Esophagus (tissue), 2 donors: ENCODE results near the gene MTHFD1L. TPM values are rescaled to one million over a fixed set of nuclear protein-coding genes. Genes with fewer than 3 reads are reported as not detected.

Source experiments
- H3K27ac ChIP-seq, 2 donors: one replicate each; pipeline ENCODE4 v1.5.1; 2013; ENCODE audit warnings: low read depth in 2 of 2, mild to moderate bottlenecking in 2 of 2, inconsistent platforms in 1 of 2, low read length in 1 of 2, moderate library complexity in 1 of 2
- H3K27me3 ChIP-seq, 2 donors: one replicate each; pipeline ENCODE4 v1.6.1; 2013; ENCODE audit warnings: low read length in 2 of 2, control low read depth in 1 of 2, mild to moderate bottlenecking in 1 of 2; ENCODE audit not compliant: insufficient read depth in 2 of 2, control insufficient read depth in 1 of 2
- H3K36me3 ChIP-seq, 2 donors: one replicate each; pipeline ENCODE4 v1.6.1; 2013; ENCODE audit warnings: low read length in 1 of 2; ENCODE audit not compliant: control insufficient read depth in 2 of 2, insufficient read depth in 2 of 2
- H3K4me1 ChIP-seq, 2 donors: one replicate each; pipeline ENCODE4 v1.6.1; 2013; ENCODE audit warnings: low read length in 1 of 2; ENCODE audit not compliant: control insufficient read depth in 2 of 2, insufficient read depth in 2 of 2
- H3K4me3 ChIP-seq, 2 donors: one replicate each; pipeline ENCODE4 v1.5.1; 2013; ENCODE audit warnings: low read length in 2 of 2, mild to moderate bottlenecking in 2 of 2, low read depth in 1 of 2, moderate library complexity in 1 of 2
- H3K9me3 ChIP-seq, 2 donors: one replicate each; pipeline ENCODE4 v1.6.1; 2013; ENCODE audit warnings: mild to moderate bottlenecking in 2 of 2, low read depth in 1 of 2, low read length in 1 of 2, moderate library complexity in 1 of 2; ENCODE audit not compliant: control insufficient read depth in 2 of 2, insufficient read depth in 1 of 2
- WGBS, 2 donors: extraction: QIAGEN DNeasy Blood & Tissue Kit; methylation state at CpG; one replicate each; pipeline ENCODE4 v1.1.7; 2013; 5-methylcytosine and 5-hydroxymethylcytosine counted together
- polyA plus RNA-seq, 2 donors: library from polyadenylated mRNA; stranded (reverse); fragments of 200-250 nt; gene quantifications; one replicate each; pipeline ENCODE4 v1.2.3, GENCODE V29; 2013
- donor health status: healthy with polysubstance abuse.
- donor health status: Bipolar disorder and iron deficiency.

Gene MTHFD1L
- polyA plus RNA-seq, 2 donors: 1.6 to 4.1 TPM

DNA sequence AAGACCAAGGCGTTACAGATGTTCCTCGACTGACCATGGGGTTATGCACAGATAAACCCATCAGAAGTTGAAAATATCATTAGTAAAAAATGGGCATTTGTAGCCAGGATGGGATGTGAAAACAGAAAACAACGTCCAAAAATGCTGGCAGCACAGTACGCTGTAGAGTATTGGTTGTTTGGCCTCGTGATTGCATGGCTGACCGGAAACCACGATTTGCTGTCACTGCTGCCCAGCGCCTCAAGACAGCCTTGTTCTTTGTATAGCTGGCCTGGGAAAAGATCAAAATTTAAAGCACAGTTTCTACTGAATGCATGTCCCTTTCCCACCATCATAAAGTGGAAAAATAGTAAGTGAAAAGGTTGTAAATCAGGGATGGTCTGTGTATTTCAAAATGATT is 41.9 kb downstream of the MTHFD1L start:
- H3K9me3 ChIP-seq: no peaks in the 10 kb centered on the region
- H3K36me3 ChIP-seq: no peaks in the 10 kb centered on the region
- no peak overlapping the region for H3K27ac ChIP-seq
- 78 to 87% methylated on average over 8 of the region's 8 CpGs for WGBS, 2 donors
- H3K4me3 ChIP-seq: no peak overlapping the region
- H3K27me3 ChIP-seq: no peaks in the 10 kb centered on the region
- no peaks in the 10 kb centered on the region for H3K4me1 ChIP-seq

DNA sequence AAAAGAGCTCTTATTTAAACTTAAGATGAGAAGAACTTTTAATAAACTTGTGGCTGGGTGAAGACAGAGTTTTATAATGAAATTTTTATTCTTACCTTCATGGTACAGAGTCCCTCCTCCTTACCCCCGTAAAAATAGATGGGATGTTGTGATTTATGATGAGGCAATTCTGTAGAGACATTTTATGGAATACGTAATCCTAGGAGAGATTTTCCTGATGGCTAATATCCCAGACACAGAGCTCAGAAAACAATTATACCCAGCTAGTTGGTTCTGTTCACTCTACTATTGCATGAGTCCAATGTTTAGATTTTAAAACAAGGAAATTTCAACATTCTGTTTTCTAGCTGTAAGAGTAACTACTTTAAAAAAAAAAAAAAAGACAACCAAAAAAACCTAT is 43.4 kb downstream of the MTHFD1L start:
- 80 to 87% methylated on average over 2 of the region's 2 CpGs for WGBS, 2 donors
- Histone ChIP-seq H3K27ac (no peak overlapping the region), H3K4me3 (no peak overlapping the region)

DNA sequence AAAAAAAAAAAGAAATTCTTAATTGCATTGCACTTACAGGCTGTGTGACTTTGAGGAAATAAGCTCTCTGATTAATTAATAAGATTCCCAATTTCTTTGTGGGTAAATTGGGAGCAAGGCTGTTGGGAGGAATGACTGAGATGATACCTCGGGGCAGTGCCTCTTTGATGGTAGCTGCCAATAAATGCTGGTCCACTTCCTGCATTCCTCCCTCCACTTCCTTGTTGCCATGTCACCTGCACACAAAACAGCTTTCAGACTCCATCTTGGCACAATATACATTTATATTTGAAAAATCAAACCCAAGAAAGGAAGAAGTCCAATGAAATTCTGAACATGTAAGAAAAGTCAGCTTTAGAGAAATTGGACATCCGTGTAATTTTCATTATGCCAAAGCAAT is 45.1 kb downstream of the MTHFD1L start:
- no peak overlapping the region for H3K4me3 ChIP-seq
- no peaks in the 10 kb centered on the region for H3K27me3 ChIP-seq
- no peaks in the 10 kb centered on the region for H3K9me3 ChIP-seq
- H3K4me1 ChIP-seq: no peaks in the 10 kb centered on the region
- no peak overlapping the region for H3K27ac ChIP-seq
- WGBS, 2 donors: 30 to 51% methylated on average over 2 of the region's 2 CpGs
- no peaks in the 10 kb centered on the region for H3K36me3 ChIP-seq

More for the DNA sequence above, 43.4 kb downstream of the MTHFD1L start:
- Histone ChIP-seq H3K36me3 (no peaks in the 10 kb centered on the region), H3K27me3 (no peaks in the 10 kb centered on the region), H3K9me3 (no peaks in the 10 kb centered on the region), H3K4me1 (no peaks in the 10 kb centered on the region)

DNA sequence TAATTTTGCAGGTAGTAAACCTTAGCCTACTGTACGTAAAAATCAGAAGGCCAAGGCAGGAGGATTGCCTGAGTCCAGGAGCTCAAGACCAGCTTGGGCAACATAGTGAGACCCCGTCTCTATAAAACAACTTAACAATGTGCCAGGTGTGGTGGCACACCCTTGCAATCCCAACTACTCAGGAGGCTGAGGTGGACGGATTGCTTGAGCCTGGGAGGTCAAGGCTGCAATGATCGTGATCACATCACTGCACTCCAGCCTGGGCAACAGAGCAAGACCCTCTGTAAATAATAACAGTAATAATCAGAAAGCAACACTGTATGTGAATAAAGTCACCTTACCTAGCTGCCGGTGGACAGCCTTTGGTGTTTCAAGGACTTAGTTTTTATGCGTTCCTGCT is 48.9 kb downstream of the MTHFD1L start:
- Histone ChIP-seq H3K4me3 (no peak overlapping the region), H3K27ac (no peak overlapping the region), H3K27me3 (no peaks in the 10 kb centered on the region), H3K9me3 (no peaks in the 10 kb centered on the region), H3K4me1 (no peaks in the 10 kb centered on the region), H3K36me3 (no peaks in the 10 kb centered on the region)
- WGBS, 2 donors: 92% methylated on average over 6 of the region's 6 CpGs

DNA sequence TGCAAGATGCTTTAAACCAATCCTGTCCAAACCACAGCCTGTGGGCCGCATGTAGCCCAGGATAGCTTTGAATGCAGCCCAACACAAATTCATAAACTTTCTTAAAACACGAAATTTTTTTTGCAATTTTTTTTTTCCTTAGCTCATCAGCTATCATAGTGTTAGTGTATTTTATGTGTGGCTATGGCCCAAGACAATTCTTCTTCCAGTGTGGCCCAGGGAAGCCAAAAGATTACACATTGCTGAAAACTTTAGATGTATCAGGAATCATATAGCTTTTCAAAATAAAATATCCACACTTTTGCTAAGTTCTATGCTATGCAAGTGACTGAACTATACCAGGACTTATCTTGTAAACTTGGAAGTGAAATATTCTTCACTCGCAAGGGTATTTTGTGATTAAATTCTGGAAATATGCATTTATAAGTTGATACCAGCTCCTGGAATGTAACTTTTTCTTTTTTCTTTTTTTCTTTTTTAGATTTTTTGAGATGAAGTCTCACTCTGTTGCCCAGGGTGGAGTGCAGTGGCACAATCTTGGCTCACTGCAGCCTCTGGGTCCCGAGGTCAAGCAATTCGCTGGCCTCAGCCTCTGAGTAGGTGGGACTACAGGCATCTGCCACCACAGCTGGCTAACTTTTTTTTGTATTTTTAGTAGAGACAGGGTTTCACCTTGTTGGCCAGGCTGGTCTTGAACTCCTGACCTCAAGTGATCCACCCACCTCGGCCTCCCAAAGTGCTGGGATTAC is 49.8 kb downstream of the MTHFD1L start:
- 79 to 80% methylated on average over 6 of the region's 6 CpGs for WGBS, 2 donors
- H3K4me1 ChIP-seq: no peaks in the 10 kb centered on the region

DNA sequence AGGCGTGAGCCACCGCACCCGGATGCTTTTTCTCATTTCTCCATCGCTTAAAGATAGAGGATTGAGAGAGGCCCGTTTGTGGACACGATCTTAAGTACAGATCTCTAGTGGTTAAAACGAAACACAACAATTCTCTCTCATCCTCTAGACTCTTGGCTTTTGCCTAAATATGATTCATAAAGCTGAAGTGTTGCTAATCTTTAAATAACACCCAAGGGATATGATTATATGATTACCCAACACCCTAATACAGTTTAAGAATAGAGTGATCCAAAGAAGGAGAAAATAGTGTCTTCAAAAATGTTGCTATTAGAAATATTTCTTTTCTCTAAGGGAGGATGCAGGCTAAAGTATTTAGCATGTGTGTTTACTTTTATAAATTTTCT is 50.4 kb downstream of the MTHFD1L start:
- Histone ChIP-seq H3K36me3 (peaks cover 0 to 3% of the 10 kb centered on the region in 2 donors), H3K27me3 (no peaks in the 10 kb centered on the region), H3K27ac (no peak overlapping the region), H3K4me3 (no peak overlapping the region), H3K9me3 (no peaks in the 10 kb centered on the region), H3K4me1 (no peaks in the 10 kb centered on the region)
- WGBS, 2 donors: 78 to 83% methylated on average over 7 of the region's 7 CpGs

More for the DNA sequence above, 49.8 kb downstream of the MTHFD1L start:
- peaks cover 0 to 3% of the 10 kb centered on the region in 2 donors for H3K36me3 ChIP-seq
- H3K4me3 ChIP-seq: no peak overlapping the region
- no peaks in the 10 kb centered on the region for H3K9me3 ChIP-seq
- H3K27me3 ChIP-seq: no peaks in the 10 kb centered on the region
- no peak overlapping the region for H3K27ac ChIP-seq

DNA sequence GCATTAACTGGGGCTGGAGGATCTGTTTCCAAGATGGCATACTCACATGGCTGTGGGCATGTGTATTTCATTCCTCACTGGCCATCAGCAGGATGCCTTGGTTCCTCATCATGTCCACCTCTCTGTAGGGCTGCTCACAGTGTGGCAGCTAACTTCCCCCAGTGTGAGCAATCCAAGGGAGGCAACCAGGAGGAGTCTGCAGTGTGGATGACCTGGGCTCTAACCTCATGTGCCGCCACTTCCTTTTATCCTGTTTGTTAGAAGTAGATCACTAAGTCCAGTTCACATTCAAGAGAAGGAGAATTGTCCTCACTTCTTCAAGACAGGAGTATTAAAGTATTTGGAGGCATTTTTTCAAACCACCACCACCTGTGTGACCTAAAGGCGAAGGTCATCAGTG is 54.4 kb downstream of the MTHFD1L start:
- H3K9me3 ChIP-seq: no peaks in the 10 kb centered on the region
- H3K4me1 ChIP-seq: no peaks in the 10 kb centered on the region
- H3K27me3 ChIP-seq: no peaks in the 10 kb centered on the region
- no peak overlapping the region for H3K4me3 ChIP-seq
- peaks cover 2 to 3% of the 10 kb centered on the region in 2 donors for H3K36me3 ChIP-seq
- no peak overlapping the region for H3K27ac ChIP-seq
- WGBS, 2 donors: 97 to 98% methylated on average over 2 of the region's 2 CpGs

DNA sequence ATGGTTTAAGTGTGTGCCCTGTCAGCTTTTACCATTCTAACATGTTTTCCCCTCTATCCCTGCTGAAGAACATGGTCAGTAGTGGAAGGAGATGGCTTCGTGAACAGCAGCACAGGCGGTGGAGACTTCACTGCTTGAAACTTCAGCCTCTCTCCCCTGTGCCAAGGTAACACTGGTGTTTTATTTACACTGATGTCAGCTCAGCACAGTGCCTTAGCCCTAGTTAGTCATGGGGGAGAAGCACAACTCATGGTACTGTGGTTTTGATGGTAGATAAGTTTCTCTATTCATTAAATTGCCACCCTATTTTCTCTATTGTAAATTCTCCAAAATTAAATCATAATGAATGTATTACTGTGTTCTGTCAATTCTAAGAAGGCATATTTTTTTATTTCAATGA is 56.6 kb downstream of the MTHFD1L start:
- H3K9me3 ChIP-seq: no peaks in the 10 kb centered on the region
- H3K4me3 ChIP-seq: no peak overlapping the region
- H3K36me3 ChIP-seq: peaks cover 2 to 3% of the 10 kb centered on the region in 2 donors
- 93 to 98% methylated on average over 2 of the region's 2 CpGs for WGBS, 2 donors
- no peaks in the 10 kb centered on the region for H3K27me3 ChIP-seq
- no peaks in the 10 kb centered on the region for H3K4me1 ChIP-seq
- H3K27ac ChIP-seq: no peak overlapping the region

DNA sequence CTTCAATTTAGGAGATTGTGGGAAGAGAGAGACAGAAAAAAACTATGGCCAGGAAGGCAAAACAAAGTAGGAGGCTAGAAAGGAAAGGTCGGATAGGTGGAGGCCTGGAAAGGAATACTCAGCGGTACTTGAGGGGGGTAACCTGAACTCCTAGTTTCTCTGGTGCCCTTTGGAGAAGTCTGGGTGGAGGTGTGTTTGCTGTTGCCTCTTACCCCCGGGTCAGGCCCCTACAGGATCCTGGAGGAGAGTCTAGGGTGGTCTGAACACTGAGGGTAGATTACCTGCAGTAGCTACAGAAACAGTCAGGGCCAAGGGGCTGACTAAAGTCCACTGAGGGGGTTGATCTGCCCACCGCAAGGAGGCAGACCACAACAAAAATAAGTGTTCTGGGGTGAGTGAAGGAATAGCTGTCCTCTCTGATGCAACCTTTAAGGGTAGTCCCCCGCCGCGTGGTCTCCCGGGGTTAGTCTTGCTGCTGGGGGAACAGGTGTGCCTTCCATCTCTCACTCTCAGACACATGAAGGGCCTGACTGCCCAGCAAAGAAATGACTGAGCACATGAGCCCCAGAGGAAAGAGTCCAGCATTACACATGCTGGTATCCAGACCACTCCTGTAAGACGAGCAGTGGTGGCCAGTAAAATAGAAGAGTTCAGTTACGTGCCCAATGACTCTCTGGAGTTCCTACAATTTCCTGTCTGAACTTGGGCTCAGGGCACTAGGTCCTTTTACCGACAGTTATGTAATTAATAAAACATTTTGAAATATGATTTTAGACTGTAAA is 59.5 kb downstream of the MTHFD1L start:
- no peaks in the 10 kb centered on the region for H3K4me1 ChIP-seq
- 85 to 90% methylated on average over 11 of the region's 11 CpGs for WGBS, 2 donors
- no peak overlapping the region for H3K4me3 ChIP-seq
- no peaks in the 10 kb centered on the region for H3K9me3 ChIP-seq
- peaks cover 0 to 2% of the 10 kb centered on the region in 2 donors for H3K36me3 ChIP-seq
- no peak overlapping the region for H3K27ac ChIP-seq
- no peaks in the 10 kb centered on the region for H3K27me3 ChIP-seq

DNA sequence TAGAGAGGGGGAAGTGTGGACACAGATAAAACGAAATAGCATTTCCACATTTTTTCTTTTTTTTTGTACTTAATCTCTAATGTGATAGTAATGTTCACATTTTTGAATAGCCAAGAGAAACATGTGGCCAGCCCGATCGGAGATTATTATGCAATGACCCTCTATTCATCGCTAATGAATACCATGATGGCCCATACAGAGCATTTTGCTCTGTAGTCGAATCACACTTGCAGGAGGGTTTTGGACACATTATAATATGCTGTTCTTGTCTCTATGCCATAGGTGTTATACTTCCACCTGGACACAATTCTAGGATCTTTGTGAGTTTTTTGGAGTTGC is 60.1 kb downstream of the MTHFD1L start:
- Histone ChIP-seq H3K27ac (no peak overlapping the region), H3K9me3 (no peaks in the 10 kb centered on the region), H3K36me3 (peaks cover 0 to 2% of the 10 kb centered on the region in 2 donors), H3K4me3 (no peak overlapping the region), H3K4me1 (no peaks in the 10 kb centered on the region), H3K27me3 (no peaks in the 10 kb centered on the region)
- WGBS, 2 donors: 80% methylated on average over 5 of the region's 5 CpGs
